Stimulated activated CD8-positive, alpha-beta memory T cell treated with anti-CD3 and anti-CD28 coated beads, Interleukin-7, amount 100 ng/mL, for 4 hours (primary cell): ENCODE data around the gene ASRGL1.

Experiments
- DNase-seq, 2 donors: peaks; one replicate each; pipeline ENCODE4 v3.0.0-alpha.2; 2020; ENCODE audit warnings: low read depth in 2 of 2

The ASRGL1 gene

GRCh38 chr11:62393061-62393611, 55.9 kb downstream of the ASRGL1 start:
- DNase-seq: no peak

GRCh38 chr11:62393735-62394134, 56.5 kb downstream of the ASRGL1 start:
- no peak for DNase-seq

- peak in 1 of 2 donors; percentile 38 for DNase-seq
Observed at GRCh38 chr11:62394825-62395538, 57.7 kb downstream of the ASRGL1 start.

- DNase-seq: no peak
Observed at GRCh38 chr11:62395885-62396551, 58.8 kb downstream of the ASRGL1 start.

GRCh38 chr11:62398011-62398994, 61.1 kb downstream of the ASRGL1 start:
- DNase-seq: no peak

GRCh38 chr11:62399172-62399877, 62.1 kb downstream of the ASRGL1 start:
- no peak for DNase-seq

GRCh38 chr11:62399878-62400266, 62.6 kb downstream of the ASRGL1 start:
- DNase-seq: no peak

- DNase-seq: no peak
Observed at GRCh38 chr11:62400281-62400680, 63.0 kb downstream of the ASRGL1 start.

GRCh38 chr11:62400760-62401159, 63.5 kb downstream of the ASRGL1 start:
- DNase-seq: no peak

GRCh38 chr11:62401356-62401755, 64.1 kb downstream of the ASRGL1 start:
- DNase-seq: no peak

- no peak for DNase-seq
Observed at GRCh38 chr11:62401811-62402210, 64.6 kb downstream of the ASRGL1 start.

GRCh38 chr11:62402226-62402959, 65.1 kb downstream of the ASRGL1 start:
- DNase-seq: peak; percentile 38 to 40

GRCh38 chr11:62402960-62403730, 65.9 kb downstream of the ASRGL1 start:
- no peak for DNase-seq

GRCh38 chr11:62404435-62404834, 67.2 kb downstream of the ASRGL1 start:
- DNase-seq: no peak

- no peak for DNase-seq
Observed at GRCh38 chr11:62404901-62405300, 67.7 kb downstream of the ASRGL1 start.

- no peak for DNase-seq
Observed at GRCh38 chr11:62406034-62406433, 68.8 kb downstream of the ASRGL1 start.

- no peak for DNase-seq
Observed at GRCh38 chr11:62409831-62410230, 72.6 kb downstream of the ASRGL1 start.

- DNase-seq: no peak
Observed at GRCh38 chr11:62410972-62411371, 73.7 kb downstream of the ASRGL1 start.

- DNase-seq: no peak
Observed at GRCh38 chr11:62411524-62411923, 74.3 kb downstream of the ASRGL1 start.
